SU-DHL-6 (cell line): ENCODE results near the gene MEF2C.

Experiments used
- EZH2phosphoT487 ChIP-seq: fragments of 200-600 bp; sonication (generic), shearing (Covaris generic); conservative IDR thresholded peaks from 2 replicates; pipeline ENCODE4 v1.6.1; 2018; ENCODE audit warnings: mild to moderate bottlenecking, antibody characterized with exemption, low read length, moderate library complexity, mixed read lengths
- TF ChIP-seq, protein P1 (sequence below): fragments of 200-600 bp; sonication (generic); IDR thresholded peaks from one replicate; pipeline ENCODE4 v1.5.1; 2017; ENCODE audit warnings: antibody characterized with exemption, mild to moderate bottlenecking, low read length, moderate library complexity; ENCODE audit not compliant: insufficient read depth, poor library complexity, severe bottlenecking

DNA sequence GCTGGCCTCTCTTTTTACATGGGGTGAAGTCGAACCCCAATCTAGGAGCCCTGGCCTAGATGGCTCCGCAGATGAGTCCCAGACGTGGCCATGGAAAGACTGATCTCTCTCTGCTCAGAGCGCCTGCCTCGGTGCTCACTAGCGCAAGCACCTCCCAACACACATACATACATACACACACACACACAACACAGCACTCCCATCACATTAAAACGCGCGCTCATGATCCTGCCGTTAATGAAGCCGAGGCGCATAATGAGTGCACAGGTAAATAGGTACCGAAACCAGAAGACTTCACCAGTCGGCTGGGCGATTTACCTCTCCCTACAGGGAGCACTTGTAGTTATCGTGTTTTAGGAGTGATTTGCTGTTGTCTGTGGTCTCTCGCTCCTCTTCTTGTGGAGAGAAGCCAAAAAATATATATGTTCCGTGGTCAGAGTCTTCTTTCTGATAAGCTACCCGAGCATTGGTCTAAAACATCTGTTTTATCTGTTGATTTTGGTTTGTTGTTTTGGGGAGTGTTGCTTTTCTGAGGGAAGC, 207.7 kb downstream of the MEF2C start:
- TF ChIP-seq, protein P1, sequence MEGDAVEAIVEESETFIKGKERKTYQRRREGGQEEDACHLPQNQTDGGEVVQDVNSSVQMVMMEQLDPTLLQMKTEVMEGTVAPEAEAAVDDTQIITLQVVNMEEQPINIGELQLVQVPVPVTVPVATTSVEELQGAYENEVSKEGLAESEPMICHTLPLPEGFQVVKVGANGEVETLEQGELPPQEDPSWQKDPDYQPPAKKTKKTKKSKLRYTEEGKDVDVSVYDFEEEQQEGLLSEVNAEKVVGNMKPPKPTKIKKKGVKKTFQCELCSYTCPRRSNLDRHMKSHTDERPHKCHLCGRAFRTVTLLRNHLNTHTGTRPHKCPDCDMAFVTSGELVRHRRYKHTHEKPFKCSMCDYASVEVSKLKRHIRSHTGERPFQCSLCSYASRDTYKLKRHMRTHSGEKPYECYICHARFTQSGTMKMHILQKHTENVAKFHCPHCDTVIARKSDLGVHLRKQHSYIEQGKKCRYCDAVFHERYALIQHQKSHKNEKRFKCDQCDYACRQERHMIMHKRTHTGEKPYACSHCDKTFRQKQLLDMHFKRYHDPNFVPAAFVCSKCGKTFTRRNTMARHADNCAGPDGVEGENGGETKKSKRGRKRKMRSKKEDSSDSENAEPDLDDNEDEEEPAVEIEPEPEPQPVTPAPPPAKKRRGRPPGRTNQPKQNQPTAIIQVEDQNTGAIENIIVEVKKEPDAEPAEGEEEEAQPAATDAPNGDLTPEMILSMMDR = no peak
- no peak for TF ChIP-seq EZH2phosphoT487
